Ishikawa (cell line): ENCODE results near the gene CLMN.

ENCODE experiments used
- TAF1 ChIP-seq: IDR thresholded peaks from 2 replicates; pipeline ENCODE4 v1.6.1; 2012; ENCODE audit warnings: low read depth, mild to moderate bottlenecking
- TF ChIP-seq, protein P1 (sequence below): IDR thresholded peaks from 2 replicates; pipeline ENCODE4 v1.6.1; 2012; ENCODE audit warnings: low read depth, mild to moderate bottlenecking

DNA sequence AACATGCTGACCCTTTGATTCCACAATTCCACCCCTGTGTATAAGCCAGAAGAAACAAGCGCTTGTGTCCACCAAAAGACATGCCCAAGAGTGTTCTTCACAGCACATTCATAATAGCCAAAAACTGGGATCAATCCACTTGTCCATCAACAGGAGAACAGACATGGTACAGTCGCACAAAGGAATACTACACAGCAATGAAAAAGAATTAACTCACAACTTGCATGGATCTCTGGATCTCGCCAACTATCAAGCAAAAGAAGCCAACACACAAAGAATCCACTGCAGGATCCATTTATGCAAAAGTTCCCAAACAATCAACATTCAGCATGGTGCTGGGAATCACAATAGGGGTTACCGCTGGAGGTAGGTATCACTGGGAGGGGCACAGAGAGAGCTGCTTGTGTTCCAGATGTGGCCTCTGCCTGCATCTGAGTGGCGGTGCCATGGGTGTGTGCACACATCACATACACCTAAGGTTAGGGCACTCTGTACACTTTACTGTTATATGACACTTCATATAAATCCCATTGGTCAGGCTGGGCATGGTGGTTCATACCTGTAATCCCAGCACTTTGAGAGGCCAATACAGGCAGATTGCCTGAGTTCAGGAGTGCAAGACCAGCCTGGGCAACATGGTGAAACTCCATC lies 30.9 kb downstream of the CLMN start:
- TF ChIP-seq TAF1: no peak
- TF ChIP-seq, protein P1, sequence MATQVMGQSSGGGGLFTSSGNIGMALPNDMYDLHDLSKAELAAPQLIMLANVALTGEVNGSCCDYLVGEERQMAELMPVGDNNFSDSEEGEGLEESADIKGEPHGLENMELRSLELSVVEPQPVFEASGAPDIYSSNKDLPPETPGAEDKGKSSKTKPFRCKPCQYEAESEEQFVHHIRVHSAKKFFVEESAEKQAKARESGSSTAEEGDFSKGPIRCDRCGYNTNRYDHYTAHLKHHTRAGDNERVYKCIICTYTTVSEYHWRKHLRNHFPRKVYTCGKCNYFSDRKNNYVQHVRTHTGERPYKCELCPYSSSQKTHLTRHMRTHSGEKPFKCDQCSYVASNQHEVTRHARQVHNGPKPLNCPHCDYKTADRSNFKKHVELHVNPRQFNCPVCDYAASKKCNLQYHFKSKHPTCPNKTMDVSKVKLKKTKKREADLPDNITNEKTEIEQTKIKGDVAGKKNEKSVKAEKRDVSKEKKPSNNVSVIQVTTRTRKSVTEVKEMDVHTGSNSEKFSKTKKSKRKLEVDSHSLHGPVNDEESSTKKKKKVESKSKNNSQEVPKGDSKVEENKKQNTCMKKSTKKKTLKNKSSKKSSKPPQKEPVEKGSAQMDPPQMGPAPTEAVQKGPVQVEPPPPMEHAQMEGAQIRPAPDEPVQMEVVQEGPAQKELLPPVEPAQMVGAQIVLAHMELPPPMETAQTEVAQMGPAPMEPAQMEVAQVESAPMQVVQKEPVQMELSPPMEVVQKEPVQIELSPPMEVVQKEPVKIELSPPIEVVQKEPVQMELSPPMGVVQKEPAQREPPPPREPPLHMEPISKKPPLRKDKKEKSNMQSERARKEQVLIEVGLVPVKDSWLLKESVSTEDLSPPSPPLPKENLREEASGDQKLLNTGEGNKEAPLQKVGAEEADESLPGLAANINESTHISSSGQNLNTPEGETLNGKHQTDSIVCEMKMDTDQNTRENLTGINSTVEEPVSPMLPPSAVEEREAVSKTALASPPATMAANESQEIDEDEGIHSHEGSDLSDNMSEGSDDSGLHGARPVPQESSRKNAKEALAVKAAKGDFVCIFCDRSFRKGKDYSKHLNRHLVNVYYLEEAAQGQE: no peak
